ENCODE data around the gene ITPR3.

GRCh38 chr6:33621711-33622388 is 728 bp downstream of the ITPR3 start:
- TF ChIP-seq CTCF (IDR thresholded peaks at IDR 0.05) (no peak), EP300 (IDR thresholded peaks at IDR 0.05) (no peak)

Measured in sigmoid colon (tissue), 4 donors.